ENCODE data around the gene FNDC4.
A peak's percentile ranks its signal among the peaks of the same experiment; 100 is the strongest.

Gene FNDC4

GRCh38 chr2:27494284-27494943 lies 586 bp downstream of the FNDC4 start:
- DNase-seq (ENCODE audit: low read depth) = no peak

DNA sequence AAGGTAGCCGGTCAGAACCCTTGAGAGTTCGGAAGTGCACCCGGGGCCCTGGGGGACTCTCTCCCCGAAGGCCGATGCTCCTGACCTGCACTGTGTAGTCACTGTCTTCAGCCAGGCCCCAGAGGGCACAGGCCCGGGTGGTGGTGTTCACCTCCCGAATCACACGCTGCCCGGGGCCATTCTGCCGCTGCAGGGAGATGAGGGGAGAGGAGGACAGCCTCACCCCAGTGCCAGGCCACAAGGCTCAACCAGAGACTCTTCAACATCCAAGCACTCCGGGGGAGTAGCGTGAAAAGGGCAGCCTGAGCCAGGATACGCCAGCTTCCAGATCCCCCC lies 1.1 kb downstream of the FNDC4 start:
- no peak for DNase-seq (ENCODE audit: low read depth)

DNA sequence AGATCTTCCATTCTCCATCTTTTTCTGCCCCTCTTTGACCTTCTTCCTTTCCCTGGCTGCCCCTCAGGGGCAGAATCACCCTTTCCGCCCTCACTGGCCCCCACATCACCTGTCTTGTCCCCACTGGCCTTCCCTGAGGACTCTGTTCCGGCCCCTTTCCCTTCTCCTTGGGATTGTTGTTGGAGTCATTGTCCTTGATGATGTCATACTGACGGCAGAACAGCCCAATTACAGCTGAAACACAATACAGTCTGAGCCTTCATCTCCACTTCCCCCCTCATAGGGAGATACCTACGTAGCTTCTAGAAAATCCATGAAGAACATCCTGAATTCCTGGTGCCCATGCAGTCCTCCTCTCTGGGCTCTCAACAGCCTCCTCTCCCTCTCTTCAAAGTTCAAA lies 2.4 kb downstream of the FNDC4 start:
- no peak for DNase-seq (ENCODE audit: low read depth)

GRCh38 chr2:27489498-27490397 lies 5.3 kb downstream of the FNDC4 start, which contains the start of gene IFT172:
TSS of gene IFT172 (minus strand) at chr2:27489743. CDS start at chr2:27489653, 90 bp downstream.
- peak; percentile 89 for DNase-seq (ENCODE audit: low read depth)

- DNase-seq (ENCODE audit: low read depth) = no peak
These were observed 5.9 kb downstream of the FNDC4 start for GRCh38 chr2:27489118-27489497.

DNA sequence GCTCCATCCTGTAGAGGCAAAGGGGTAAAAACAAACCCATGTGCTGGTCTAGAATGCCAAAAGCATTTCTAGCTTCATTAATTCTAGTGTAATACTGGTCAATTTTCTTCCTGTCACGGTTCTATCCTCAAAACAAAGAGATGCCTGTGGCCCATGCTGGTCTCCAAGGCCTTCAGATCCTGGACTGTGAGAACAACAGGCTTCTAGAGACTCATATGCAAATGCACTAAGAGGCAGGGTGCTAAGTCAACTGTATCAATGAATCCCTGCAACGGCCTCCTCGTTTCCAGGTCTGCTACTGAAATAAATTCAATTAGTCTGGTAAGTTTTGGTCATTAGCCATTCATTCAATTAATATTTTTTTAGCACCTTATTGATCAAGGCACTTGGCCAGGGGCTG lies 9.5 kb downstream of the FNDC4 start:
- DNase-seq (ENCODE audit: low read depth) = no peak

- no peak for DNase-seq (ENCODE audit: low read depth)
These were observed 23.0 kb downstream of the FNDC4 start for GRCh38 chr2:27471961-27472360.

- DNase-seq (ENCODE audit: low read depth) = no peak
These were observed 30.6 kb downstream of the FNDC4 start for GRCh38 chr2:27464443-27464842.

DNA sequence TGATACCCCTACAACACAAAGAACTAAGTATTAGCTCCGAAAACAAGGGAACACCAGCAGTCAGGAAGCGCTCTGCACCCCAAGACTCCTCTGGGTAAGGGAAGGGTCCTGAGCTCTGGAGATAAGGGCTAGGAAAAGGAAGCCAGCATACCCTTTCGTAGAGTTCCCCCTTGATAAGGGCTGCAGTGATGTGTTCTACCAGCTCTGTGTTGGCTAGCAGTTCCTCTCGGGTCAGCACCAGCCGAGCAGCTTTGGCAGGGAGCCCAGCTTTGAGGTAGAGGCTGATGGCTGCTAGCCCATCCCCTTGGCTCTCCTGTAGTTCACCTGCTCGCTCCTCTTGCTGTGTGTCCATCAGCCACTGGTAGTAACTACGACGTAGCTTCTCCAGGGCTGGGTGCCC lies 33.9 kb downstream of the FNDC4 start:
- DNase-seq (ENCODE audit: low read depth) = no peak

- no peak for DNase-seq (ENCODE audit: low read depth)
These were observed 41.0 kb downstream of the FNDC4 start for GRCh38 chr2:27453968-27454367.

DNA sequence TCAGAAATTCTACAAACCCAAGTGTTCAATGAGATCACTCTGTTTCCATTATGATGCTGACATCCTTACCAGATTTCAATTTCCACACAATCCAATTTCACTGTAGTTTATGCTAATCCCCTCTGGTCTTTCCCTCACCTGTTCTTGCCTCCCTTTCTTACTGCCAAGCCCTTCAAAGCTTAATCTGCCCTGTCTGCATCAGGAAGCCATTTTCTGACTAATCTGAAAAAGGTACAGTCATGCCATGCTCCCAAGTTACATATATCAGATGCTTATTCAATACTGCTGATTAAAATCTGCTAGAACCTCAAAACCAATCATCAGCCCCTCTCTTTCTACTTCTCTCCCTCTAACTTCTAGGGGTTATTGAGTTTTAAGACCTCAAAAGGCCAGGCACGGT lies 43.9 kb downstream of the FNDC4 start:
- DNase-seq (ENCODE audit: low read depth) = no peak

DNA sequence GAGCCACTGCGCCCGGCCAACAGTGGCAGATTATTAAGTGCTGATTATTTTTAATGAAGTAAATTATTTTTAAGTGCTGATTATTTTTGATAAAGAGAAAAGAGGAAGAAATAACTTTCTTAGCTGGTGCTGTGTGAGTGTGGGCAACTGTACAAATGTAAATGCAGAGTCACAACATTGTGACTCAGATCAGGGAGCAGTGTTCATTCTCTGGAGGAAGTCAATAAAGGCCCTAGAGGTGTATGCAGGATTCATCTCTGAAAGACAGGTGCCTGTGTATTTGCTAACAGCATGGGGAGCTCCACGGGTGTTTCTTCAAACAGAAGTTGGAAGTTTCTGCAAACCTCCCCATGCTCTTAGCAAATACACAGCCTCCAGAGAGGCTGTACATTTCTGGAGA lies 46.6 kb downstream of the FNDC4 start:
- no peak for DNase-seq (ENCODE audit: low read depth)

- DNase-seq (ENCODE audit: low read depth) = no peak
These were observed 48.9 kb downstream of the FNDC4 start for GRCh38 chr2:27446057-27446456.

- no peak for DNase-seq (ENCODE audit: low read depth)
These were observed 49.4 kb downstream of the FNDC4 start for GRCh38 chr2:27445615-27446014.

DNA sequence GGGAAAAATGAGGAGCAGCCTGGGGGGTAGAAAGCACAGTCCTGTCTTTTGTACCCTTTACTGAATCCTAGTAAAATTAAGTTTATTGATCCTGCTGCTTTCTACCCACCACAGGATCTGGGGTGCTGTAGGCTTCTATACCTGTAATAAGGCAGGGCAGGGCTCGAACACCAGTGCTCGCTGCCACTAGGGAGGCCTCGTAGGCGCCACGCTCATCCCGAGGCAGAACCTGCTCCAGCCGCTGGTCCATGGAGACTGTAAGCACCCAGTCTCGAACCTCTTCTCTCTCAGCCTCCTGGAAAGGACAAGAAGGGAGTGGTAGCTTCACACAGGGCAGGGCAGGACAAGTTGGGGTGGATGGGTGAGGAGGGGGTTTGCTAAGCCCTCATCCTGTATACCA lies 49.8 kb downstream of the FNDC4 start:
- DNase-seq (ENCODE audit: low read depth) = no peak

GRCh38 chr2:27442920-27443282 lies 52.1 kb downstream of the FNDC4 start:
- DNase-seq (ENCODE audit: low read depth) = no peak

DNA sequence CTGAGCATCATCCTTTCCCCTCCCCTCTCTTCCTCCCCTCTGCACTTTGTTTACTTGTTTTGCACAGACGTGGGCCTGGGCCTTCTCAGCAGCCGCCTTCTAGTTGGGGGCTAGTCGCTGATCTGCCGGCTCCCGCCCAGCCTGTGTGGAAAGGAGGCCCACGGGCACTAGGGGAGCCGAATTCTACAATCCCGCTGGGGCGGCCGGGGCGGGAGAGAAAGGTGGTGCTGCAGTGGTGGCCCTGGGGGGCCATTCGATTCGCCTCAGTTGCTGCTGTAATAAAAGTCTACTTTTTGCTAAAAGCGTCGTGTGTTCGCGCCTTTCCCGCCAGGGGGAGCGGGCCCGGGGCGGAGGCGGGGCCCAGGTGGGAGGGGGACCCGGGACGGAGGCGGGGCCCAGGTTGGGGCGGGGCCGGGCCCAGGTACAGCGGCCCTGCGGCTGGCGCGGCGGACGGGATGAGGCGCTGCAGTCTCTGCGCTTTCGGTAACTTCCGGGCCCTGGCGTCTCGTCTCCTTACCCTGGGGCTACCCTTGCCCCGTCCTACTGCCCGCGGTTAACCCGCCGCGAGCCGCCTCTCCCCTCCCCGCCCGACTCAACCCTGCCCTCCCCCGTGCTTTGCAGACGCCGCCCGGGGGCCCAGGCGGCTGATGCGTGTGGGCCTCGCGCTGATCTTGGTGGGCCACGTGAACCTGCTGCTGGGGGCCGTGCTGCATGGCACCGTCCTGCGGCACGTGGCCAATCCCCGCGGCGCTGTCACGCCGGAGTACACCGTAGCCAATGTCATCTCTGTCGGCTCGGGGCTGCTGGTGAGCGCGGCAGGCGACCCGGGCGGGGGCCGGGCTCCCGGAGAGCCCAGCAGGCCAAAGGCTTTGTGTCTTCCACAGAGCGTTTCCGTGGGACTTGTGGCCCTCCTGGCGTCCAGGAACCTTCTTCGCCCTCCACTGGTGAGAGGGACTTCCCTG lies 52.8 kb downstream of the FNDC4 start, which contains the start of gene KRTCAP3:
TSS of gene KRTCAP3 (plus strand) at position 424 of the 962 bp plus-strand sequence. CDS start at position 456, 32 bp downstream.
- DNase-seq (ENCODE audit: low read depth) = no peak
